ENCODE results near the gene SEMA3A.

- TF ChIP-seq CTCF (IDR thresholded peaks at IDR 0.05) = no peak
- TF ChIP-seq EZH2 (IDR thresholded peaks at IDR 0.05) = no peak
Observed at GRCh38 chr7:83941300-83941699, 253.3 kb downstream of the SEMA3A start.
